ELF-1 (cell line): Measurements from ENCODE around the gene SLC7A4.
"Not testable (repeated sequence)": the region's sequence is repeated elsewhere in the genome, so short reads cannot be mapped to it uniquely, and the experiment has no call there.

Experiments used
- DNase-seq: peaks from one replicate; pipeline ENCODE4 v3.0.0-alpha.2; 2016; ENCODE audit warnings: low read depth, low spot score

SLC7A4 gene

GRCh38 chr22:21064917-21065864, 32.8 kb upstream of the SLC7A4 start:
- no peak for DNase-seq

GRCh38 chr22:21064425-21064824, 32.1 kb upstream of the SLC7A4 start:
- not testable (repeated sequence) for DNase-seq

- not testable (repeated sequence) for DNase-seq
Measured at GRCh38 chr22:21061660-21062321, 29.4 kb upstream of the SLC7A4 start.

GRCh38 chr22:21060363-21060762, 28.0 kb upstream of the SLC7A4 start:
- not testable (repeated sequence) for DNase-seq

GRCh38 chr22:21055880-21056319, 23.5 kb upstream of the SLC7A4 start:
- DNase-seq = no peak

GRCh38 chr22:21055564-21055834, 23.1 kb upstream of the SLC7A4 start:
- DNase-seq = no peak

- DNase-seq = no peak
Measured at GRCh38 chr22:21054714-21055563, 22.6 kb upstream of the SLC7A4 start.

- no peak for DNase-seq
Measured at GRCh38 chr22:21054046-21054713, 21.8 kb upstream of the SLC7A4 start.

GRCh38 chr22:21052715-21053459, 20.5 kb upstream of the SLC7A4 start:
- DNase-seq = no peak

- no peak for DNase-seq
Measured at GRCh38 chr22:21051831-21052400, 19.6 kb upstream of the SLC7A4 start.

GRCh38 chr22:21051145-21051830, 18.9 kb upstream of the SLC7A4 start:
- no peak for DNase-seq

- not testable (repeated sequence) for DNase-seq
Measured at GRCh38 chr22:21048965-21049364, 16.6 kb upstream of the SLC7A4 start.

- DNase-seq = not testable (repeated sequence)
Measured at GRCh38 chr22:21048448-21048847, 16.1 kb upstream of the SLC7A4 start.

GRCh38 chr22:21047730-21048129, 15.4 kb upstream of the SLC7A4 start:
- DNase-seq = no peak

- no peak for DNase-seq
Measured at GRCh38 chr22:21047035-21047661, 14.8 kb upstream of the SLC7A4 start.

GRCh38 chr22:21045585-21046294, 13.4 kb upstream of the SLC7A4 start, which contains the start of gene LRRC74B:
Gene LRRC74B (plus strand): TSS chr22:21045946. CDS start chr22:21045987, 41 bp downstream.
- DNase-seq = peak; percentile 98

GRCh38 chr22:21044931-21045584, 12.7 kb upstream of the SLC7A4 start:
- no peak for DNase-seq
